ENCODE measurements around the gene ARAP1. TPM values are rescaled to one million over a fixed set of nuclear protein-coding genes. Genes with fewer than 3 reads are reported as not detected.

ARAP1 gene
- total RNA-seq, 1 donor from 2014 or later: 55.2 TPM

DNA sequence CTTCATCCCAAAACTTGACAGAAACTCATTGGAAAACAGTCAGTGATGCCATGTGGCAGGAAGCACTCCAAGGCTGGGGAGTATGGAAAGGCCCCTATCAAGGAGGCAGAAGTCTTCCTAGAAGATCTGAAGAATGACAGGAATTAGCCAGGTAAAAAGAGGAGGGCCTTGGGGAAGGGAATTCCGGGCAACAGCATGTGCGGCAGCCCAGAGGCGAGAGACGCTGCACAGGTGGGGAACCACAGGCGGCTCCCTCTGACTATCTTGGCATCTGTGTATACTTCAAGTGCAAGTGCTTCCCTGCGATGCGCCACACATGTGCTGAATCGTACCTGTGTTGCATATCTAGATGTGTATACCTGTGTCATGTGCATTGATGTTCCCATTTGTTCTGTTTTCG, 90.7 kb downstream of the ARAP1 start:
- no peak for ATAC-seq
- intact Hi-C loops (cut with DNase I): no loop called here
- DNase-seq (ENCODE audit: missing footprints): no peak

- DNase-seq (ENCODE audit: missing footprints): no peak
- intact Hi-C loops (cut with DNase I): no loop called here
- no peak for ATAC-seq
Observed at GRCh38 chr11:72658989-72659640, 93.1 kb downstream of the ARAP1 start.

DNA sequence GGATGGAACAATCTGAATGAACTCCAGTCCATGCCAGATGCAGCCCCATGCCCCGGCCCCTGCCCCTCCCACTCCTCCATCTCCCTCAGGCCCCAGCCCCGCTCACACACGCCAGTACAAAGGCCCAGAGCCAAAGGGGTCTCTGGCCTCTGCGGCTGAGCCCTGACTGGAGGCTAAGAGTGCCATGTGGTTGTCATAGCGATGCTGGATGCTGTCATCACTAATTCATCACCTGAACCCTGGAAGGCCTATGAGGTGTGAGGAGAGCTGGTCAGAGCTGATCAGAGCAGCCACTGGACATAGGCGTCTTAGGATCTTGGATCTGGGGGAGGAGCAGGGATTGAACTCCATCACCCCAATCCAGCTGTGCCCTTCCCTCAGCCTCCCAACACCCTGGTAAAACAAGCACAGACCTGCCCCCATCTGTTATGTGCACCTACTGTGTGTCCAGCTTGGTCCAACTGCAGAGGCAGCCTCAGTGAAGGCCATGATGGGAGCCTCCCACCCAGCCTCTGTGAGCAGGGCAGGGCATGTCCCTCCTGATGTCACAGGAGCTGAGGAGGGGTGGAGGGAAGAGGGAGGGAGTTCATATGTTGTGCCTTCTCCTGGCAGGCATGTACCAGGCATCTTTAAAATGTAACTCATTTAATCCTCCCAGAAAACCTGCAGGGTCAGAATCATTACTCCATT, 94.7 kb downstream of the ARAP1 start:
- intact Hi-C loops (cut with DNase I): no loop called here
- DNase-seq (ENCODE audit: missing footprints): no peak
- no peak for ATAC-seq

GRCh38 chr11:72655896-72656464, 96.2 kb downstream of the ARAP1 start:
- DNase-seq (ENCODE audit: missing footprints) (no peak), ATAC-seq (no peak)
- intact Hi-C loops (cut with DNase I): no loop called here

DNA sequence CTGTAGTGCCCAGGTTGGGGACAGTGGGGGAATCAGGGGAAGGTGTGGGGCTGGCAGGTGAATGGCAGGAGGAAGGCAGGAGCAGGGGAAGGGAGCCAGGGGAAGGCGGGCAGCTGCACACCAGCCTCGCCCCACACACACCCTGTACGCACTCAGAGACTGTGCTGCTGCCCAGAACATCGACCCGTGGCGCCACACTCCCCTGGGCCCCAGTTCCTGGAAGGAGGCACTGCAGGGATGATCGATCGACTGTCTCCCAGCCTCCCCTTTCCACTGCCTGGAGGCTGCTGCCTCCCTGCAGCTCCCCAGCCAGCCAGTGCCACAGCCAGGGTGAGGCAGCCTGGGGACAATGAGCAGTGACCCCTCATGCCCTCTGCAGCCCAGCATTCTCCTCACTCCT, 97.2 kb downstream of the ARAP1 start:
- ATAC-seq (no peak), DNase-seq (ENCODE audit: missing footprints) (no peak)
- intact Hi-C loops (cut with DNase I): no loop called here

- ATAC-seq: no peak
- no peak for DNase-seq (ENCODE audit: missing footprints)
- intact Hi-C loops (cut with DNase I): no loop called here
Observed at GRCh38 chr11:72653649-72654048, 98.6 kb downstream of the ARAP1 start.

DNA sequence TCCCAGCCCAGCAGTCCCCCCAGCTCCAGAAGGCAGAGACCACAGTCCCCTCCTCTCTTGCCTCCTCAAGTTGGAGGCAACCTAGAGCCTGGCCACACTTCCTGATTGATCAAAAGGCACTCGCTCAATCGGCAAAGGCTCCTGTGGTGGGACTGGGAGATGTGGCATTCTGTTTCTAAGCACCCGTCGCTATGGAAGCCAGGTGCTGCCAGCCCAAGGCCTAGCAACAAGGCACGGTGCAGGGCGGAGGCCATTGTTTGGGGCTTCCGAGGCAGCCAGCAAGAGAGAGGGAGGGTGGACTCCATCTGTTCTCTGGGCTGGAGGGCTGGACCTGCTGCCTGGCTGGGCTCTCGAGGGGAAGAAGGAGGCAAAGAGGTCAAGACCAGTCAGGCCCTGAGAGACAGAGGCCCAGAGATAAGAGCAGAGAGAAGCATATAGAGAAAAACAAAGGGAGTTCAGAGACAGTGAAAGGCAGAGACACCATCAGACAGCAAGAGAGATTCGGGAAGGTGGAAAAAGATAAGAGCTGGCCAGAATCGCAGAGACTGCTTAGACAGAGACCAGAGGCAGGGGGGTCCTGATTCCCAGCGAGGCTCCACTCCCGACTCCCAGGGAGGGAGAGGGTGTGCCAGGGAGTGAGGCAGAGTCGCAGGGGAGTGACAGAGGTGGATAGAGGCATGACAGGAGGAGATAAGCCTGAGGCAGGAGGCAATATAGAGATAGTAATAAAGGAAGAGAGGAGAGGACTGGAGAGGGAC, 99.2 kb downstream of the ARAP1 start:
- intact Hi-C loops (cut with DNase I): no loop called here
- no peak for ATAC-seq
- DNase-seq (ENCODE audit: missing footprints): no peak

DNA sequence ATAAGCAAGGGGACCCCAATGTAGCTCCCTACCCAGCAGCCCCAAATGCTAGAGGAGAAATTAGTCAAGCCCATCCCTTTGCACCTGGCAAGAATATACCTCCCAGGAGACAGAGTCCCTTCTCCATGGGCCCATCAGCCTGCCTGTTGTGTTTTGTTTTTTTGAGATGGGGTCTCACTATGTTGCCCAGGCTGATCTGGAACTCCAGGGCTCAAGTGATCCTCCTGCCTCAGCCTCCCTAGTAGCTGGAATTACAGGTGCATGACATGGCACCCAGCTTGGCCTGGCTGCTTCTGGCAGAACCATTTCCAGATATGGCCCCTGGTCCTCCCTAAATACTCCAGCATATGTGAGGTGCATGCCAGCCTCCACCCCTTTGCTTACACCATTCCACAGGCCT, 100.1 kb downstream of the ARAP1 start:
- intact Hi-C loops (cut with DNase I): no loop called here
- ATAC-seq: no peak
- DNase-seq (ENCODE audit: missing footprints): no peak

GRCh38 chr11:72649215-72649976, 102.8 kb downstream of the ARAP1 start:
- DNase-seq (ENCODE audit: missing footprints) (no peak), ATAC-seq (no peak)
- intact Hi-C loops (cut with DNase I): loop anchor here (10.0 kb wide), 1 partner anchor 175 kb away; no protein-coding TSS in a partner anchor

GRCh38 chr11:72648384-72649136, 103.6 kb downstream of the ARAP1 start:
- no peak for DNase-seq (ENCODE audit: missing footprints)
- intact Hi-C loops (cut with DNase I): loop anchor here (10.0 kb wide), 1 partner anchor 174 kb away; no protein-coding TSS in a partner anchor
- no peak for ATAC-seq

DNA sequence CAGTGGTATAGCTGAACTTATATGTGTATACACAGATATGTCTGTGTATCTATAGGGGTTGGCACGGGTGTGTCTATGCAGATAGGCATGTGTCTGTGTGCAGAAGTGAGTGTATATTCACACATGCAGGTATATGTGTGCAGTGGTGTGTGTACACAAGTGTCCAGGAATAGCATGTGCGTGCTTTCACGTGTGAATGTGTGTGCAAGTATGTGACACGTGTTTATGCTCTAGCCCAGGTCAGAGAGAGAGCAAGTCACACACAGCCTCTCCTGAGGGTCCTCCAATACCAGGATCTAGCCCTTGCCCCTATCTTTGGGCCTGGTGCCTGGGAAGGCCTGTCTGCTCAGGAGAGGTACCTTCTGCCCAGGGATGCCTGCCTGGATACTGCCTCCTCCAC, 104.3 kb downstream of the ARAP1 start:
- ATAC-seq (no peak), DNase-seq (ENCODE audit: missing footprints) (no peak)
- intact Hi-C loops (cut with DNase I): loop anchor here (10.0 kb wide), 1 partner anchor 173 kb away; no protein-coding TSS in a partner anchor

GRCh38 chr11:72646472-72646871, 105.7 kb downstream of the ARAP1 start:
- ATAC-seq (no peak), DNase-seq (ENCODE audit: missing footprints) (no peak)
- intact Hi-C loops (cut with DNase I): loop anchor here (10.0 kb wide), 1 partner anchor 172 kb away; no protein-coding TSS in a partner anchor

DNA sequence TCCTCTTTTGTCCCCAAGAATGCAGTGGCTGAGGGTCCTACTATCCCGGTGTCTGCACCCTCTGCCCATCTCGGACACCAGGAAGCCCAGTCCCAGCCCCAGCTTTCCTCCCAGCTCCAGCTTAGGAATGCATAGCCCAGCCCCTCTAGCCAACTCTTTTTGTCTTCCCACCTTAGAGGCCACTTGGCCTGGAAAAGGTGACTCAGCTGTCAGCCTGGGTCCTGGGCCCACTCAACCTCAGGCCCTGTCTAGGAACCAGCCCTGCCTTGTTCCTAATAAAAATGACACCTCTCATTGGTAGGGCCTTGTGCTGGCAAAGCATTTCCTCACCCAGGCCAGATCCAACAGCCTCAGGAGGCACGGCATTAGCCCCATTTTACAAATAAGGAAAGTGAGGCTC, 106.2 kb downstream of the ARAP1 start:
- ATAC-seq (no peak), DNase-seq (ENCODE audit: missing footprints) (no peak)
- intact Hi-C loops (cut with DNase I): loop anchor here (10.0 kb wide), 1 partner anchor 171 kb away; no protein-coding TSS in a partner anchor

DNA sequence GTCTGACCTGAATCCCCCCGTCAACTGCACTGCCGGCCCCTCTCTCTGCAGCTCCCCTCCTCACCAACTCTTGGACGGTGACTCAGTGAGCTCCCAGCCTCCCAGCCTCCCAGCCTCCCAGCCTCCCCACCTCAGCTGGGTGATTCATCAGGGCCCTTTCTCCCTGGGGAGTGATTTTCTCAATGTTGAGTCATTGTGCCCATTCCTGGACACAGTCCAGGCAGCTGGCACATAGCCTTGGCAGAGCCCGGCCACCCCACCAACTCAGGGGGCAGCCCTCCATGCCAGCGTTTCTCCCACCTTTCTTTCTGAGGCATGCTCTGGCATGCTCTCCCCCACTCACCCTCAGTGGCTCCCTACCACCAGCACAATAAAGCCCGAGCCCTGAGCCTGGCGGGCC, 108.7 kb downstream of the ARAP1 start:
- intact Hi-C loops (cut with DNase I): loop anchor here (1.0 to 10.0 kb wide), 3 partner anchors 19 to 169 kb away; no protein-coding TSS in a partner anchor
- ATAC-seq (no peak), DNase-seq (ENCODE audit: missing footprints) (no peak)

GRCh38 chr11:72642884-72643522, 109.2 kb downstream of the ARAP1 start:
- ATAC-seq (peak; percentile 82), DNase-seq (ENCODE audit: missing footprints) (peak; percentile 87)
- intact Hi-C loops (cut with DNase I): loop anchor here (1.0 to 10.0 kb wide), 4 partner anchors 18 to 168 kb away; no protein-coding TSS in a partner anchor

DNA sequence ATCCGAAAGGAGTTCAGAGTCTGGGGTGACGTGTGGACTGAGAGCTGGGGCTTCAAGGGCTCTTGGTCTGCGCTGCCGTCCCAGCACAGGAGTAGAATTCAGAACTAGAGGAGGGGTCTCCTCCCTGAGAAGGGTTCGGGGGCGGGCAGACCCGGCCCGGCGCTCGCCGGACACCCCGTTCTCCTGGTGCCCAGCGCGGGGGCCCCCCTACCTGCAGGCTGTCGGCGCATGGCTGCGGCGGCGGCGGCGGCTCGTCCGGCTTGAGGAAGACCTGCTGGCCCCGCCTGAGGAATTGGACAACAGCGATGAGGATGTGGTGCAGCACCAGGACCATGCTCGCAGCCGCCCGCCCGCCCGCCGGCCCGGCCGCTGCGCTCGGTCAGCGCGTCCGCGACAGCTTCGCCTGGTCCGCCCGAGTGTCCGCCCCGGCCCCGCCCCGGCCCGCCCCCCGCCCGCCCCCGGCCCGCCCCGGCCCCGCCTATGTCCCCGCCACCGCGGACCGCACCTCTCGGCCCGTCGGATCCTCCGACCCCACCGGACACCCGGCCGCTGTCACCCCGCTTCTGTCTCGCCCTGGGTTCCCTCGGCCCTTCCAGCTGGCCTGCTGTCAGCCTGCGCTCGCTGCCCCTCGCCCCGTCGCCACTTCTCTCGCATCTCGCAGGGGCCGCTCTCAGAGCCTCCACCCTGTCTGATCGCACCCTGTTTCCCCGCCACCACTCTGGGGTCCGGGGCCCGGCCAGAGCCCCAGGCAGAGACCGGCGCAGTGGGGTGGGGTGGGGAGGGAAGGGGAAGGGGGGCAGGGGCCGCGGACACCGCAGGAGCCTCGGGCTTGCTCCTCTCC, 109.9 kb downstream of the ARAP1 start:
- peak; percentile 82 for ATAC-seq
- no peak for DNase-seq (ENCODE audit: missing footprints)
- intact Hi-C loops (cut with DNase I): loop anchor here (1.0 to 10.0 kb wide), 3 partner anchors 17 to 167 kb away; no protein-coding TSS in a partner anchor

All from Right ventricle myocardium inferior (tissue), 1 donor.